Prostate gland (tissue), 2 donors: ENCODE results near the gene GTF2IRD1.

Experiments
- CTCF ChIP-seq, 4 experiments: fragments of 200-600 bp in 2 of 4; fragments of 450-650 bp in 2 of 4; sonication (generic) in 2 of 4; IDR thresholded peaks; 1 replicate in 3 of 4; 2 replicates in 1 of 4; pipeline ENCODE4 v1.5.1; 2016 to 2019; ENCODE audit warnings: antibody characterized with exemption in 4 of 4, mild to moderate bottlenecking in 2 of 4, moderate library complexity in 2 of 4
- POLR2A ChIP-seq: fragments of 450-650 bp; IDR thresholded peaks from one replicate; pipeline ENCODE4 v1.6.1; 2016; ENCODE audit warnings: antibody characterized with exemption, mild to moderate bottlenecking

GRCh38 chr7:74455291-74455804 lies 1.6 kb downstream of the GTF2IRD1 start:
- no peak for TF ChIP-seq CTCF (IDR thresholded peaks at IDR 0.05)
- peak; percentile 59 for TF ChIP-seq POLR2A
